NT2/D1 (cell line): ENCODE measurements around the gene FAM98C.

Experiments used
- YY1 ChIP-seq: IDR thresholded peaks from 2 replicates; pipeline ENCODE4 v1.6.1; 2011; ENCODE audit not compliant: insufficient read length, insufficient read depth
- ZNF274 ChIP-seq: IDR thresholded peaks from 2 replicates; pipeline ENCODE4 v1.6.1; 2011; ENCODE audit warnings: mild to moderate bottlenecking, low read depth, low read length

DNA sequence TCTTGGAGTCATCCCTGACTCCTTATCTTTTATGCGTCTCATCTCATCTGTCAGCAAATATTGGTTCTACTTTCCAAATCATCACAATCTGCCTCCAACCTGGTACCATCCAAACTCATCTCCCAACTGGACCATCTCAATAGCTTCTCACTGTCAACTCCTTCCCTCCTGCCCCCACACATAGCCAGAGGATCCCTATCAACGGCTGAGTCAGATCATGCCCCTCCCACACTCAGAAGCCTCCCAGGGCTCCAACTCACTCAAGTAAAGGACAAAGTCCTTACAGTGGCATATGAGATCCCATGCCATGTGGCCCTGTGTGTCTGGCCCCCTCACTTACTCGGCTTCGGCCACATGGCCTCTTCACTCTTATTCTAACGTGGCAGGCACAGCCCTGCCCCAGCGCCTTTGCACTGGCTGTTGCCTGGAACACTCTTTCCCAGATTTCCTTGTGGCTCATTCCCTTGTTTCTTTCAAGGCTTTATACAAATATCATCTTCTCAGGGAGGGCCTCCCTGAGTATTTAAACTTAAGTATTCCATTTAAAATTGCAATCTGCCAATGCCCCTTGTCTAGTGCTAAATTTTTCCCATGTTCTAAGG lies 10.1 kb upstream of the FAM98C start:
- no peak for TF ChIP-seq YY1
- TF ChIP-seq ZNF274: no peak
